K562 (cell line): ENCODE results near the gene SPIRE1. TPM values are rescaled to one million over a fixed set of nuclear protein-coding genes. Genes with fewer than 3 reads are reported as not detected.

Experiments used
- ATAC-seq: fragments of 200-7000 bp; cut with Tn5 transposase; 3 replicates; pipeline ENCODE4 v1.9.1; 2020; ENCODE audit warnings: moderate library complexity
- BruUV-seq: library from RNA; stranded (reverse); fragments of 400-500 nt; replicated peaks from 2 replicates; lab custom pipeline; 2021; lab: Mats Ljungman, UMichigan
- CTCF ChIA-PET: fragments of 300-600 bp; formaldehyde crosslinking; extraction: SDS; loops from one replicate; lab custom pipeline; 2021; ENCODE audit warnings: low intra/inter-chr PET ratio; lab: Yijun Ruan, JAX
- POLR2A ChIA-PET: fragments of 300-600, 350-650 bp; sonication (Branson Sonifier 250); formaldehyde crosslinking; extraction: SDS; loops from one replicate; lab custom pipeline; 2021; ENCODE audit warnings: antibody characterized with exemption, inconsistent platforms; lab: Yijun Ruan, JAX
- DNase-seq, 4 experiments: peaks; one replicate each; pipeline versions ENCODE4 v3.0.0 to v3.0.0-alpha.2; 2011 to 2018; ENCODE audit warnings: low spot score in 3 of 4, mixed read lengths in 3 of 4; ENCODE audit errors: extremely low read depth in 1 of 4
- FAIRE-seq: peaks from 2 replicates; lab custom pipeline; 2011; peaks lifted over from hg19 to GRCh38; lab: Jason Lieb, UNC
- H2AFZ ChIP-seq: 2 replicates; pipeline ENCODE4 v1.6.0; 2011; ENCODE audit warnings: low read depth, low read length, control low read depth, inconsistent platforms
- H3K27ac ChIP-seq: fragments of 200-600 bp; 3 replicates; pipeline ENCODE4 v1.8.0; 2011; ENCODE audit warnings: low read depth, mild to moderate bottlenecking, control low read depth, inconsistent platforms, low read length, moderate library complexity, mixed read lengths; ENCODE audit errors: extremely low read depth
- H3K27me3 ChIP-seq, 2 experiments: fragments of 300-600 bp in 1 of 2; 2 replicates in 1 of 2; 3 replicates in 1 of 2; pipeline versions ENCODE4 v1.6.0 to v1.8.0; 2011; ENCODE audit warnings: inconsistent platforms in 2 of 2, low read length in 2 of 2, mild to moderate bottlenecking in 1 of 2, mixed read lengths in 1 of 2, moderate library complexity in 1 of 2; ENCODE audit not compliant: control insufficient read depth in 2 of 2, insufficient read depth in 2 of 2
- H3K36me3 ChIP-seq: fragments of 300-600 bp; 3 replicates; pipeline ENCODE4 v1.8.0; 2011; ENCODE audit warnings: mild to moderate bottlenecking, low read length, inconsistent platforms; ENCODE audit not compliant: control insufficient read depth, insufficient read depth
- H3K4me1 ChIP-seq, 2 experiments: fragments of 200-600 bp in 1 of 2; replicated peaks in 1 of 2; 2 replicates in 1 of 2; 3 replicates in 1 of 2; pipeline versions ENCODE4 v1.5.1 to v1.8.0; 2011; ENCODE audit warnings: inconsistent platforms in 2 of 2, low read length in 2 of 2, mild to moderate bottlenecking in 1 of 2, mixed read lengths in 1 of 2, moderate library complexity in 1 of 2; ENCODE audit not compliant: control insufficient read depth in 2 of 2, insufficient read depth in 2 of 2
- H3K4me2 ChIP-seq: 2 replicates; pipeline ENCODE4 v1.6.1; 2011; ENCODE audit warnings: low read length, control low read depth, inconsistent platforms, mixed read lengths; ENCODE audit not compliant: insufficient read depth
- H3K4me3 ChIP-seq: fragments of 200-600 bp; sonication (generic), shearing (Covaris generic); 2 replicates; pipeline ENCODE4 v1.5.1; 2016; ENCODE audit warnings: control low read depth, inconsistent platforms
- H3K79me2 ChIP-seq: fragments of 200-600 bp; 3 replicates; pipeline ENCODE4 v1.8.0; 2011; ENCODE audit warnings: low read length, inconsistent platforms; ENCODE audit not compliant: control insufficient read depth, insufficient read depth
- H3K9ac ChIP-seq, 2 experiments: 2 replicates each; pipeline versions ENCODE4 v1.6.0 to v1.6.1; 2011; ENCODE audit warnings: low read depth in 2 of 2, low read length in 2 of 2, control low read depth in 1 of 2, inconsistent platforms in 1 of 2, mild to moderate bottlenecking in 1 of 2, mixed read lengths in 1 of 2; ENCODE audit not compliant: insufficient read depth in 1 of 2
- H3K9me1 ChIP-seq: one replicate; pipeline ENCODE4 v1.6.0; 2011; ENCODE audit warnings: inconsistent platforms, mild to moderate bottlenecking, low read length, moderate library complexity; ENCODE audit not compliant: control insufficient read depth, insufficient read depth
- H3K9me3 ChIP-seq: replicated peaks from 2 replicates; pipeline ENCODE4 v1.5.1; 2011; ENCODE audit warnings: low read depth, low read length, inconsistent platforms; ENCODE audit not compliant: control insufficient read depth, insufficient read depth
- H4K20me1 ChIP-seq: replicated peaks from 2 replicates; pipeline ENCODE4 v1.6.1; 2011; ENCODE audit warnings: low read length, inconsistent platforms, mixed read lengths; ENCODE audit not compliant: control insufficient read depth, insufficient read depth
- ATF7 ChIP-seq: fragments of 450-650 bp; IDR thresholded peaks from 2 replicates; pipeline ENCODE4 v1.7.1; 2014; ENCODE audit warnings: mild to moderate bottlenecking, moderate library complexity
- CREB5 ChIP-seq: fragments of 250-450 bp; sonication (Bioruptor Pico); IDR thresholded peaks from 2 replicates; pipeline ENCODE4 v1.5.0; 2020; ENCODE audit warnings: mild to moderate bottlenecking
- DMBX1 ChIP-seq: fragments of 250-450 bp; sonication (Bioruptor Pico); IDR thresholded peaks from 2 replicates; pipeline ENCODE4 v1.8.0; 2022; ENCODE audit warnings: inconsistent platforms, mild to moderate bottlenecking, moderate library complexity, borderline replicate concordance
- FIP1L1 ChIP-seq: fragments of 200-400 bp; formaldehyde crosslinking; IDR thresholded peaks from 2 replicates; pipeline ENCODE4 v1.6.1; 2018; ENCODE audit warnings: mild to moderate bottlenecking, low read depth, low read length; ENCODE audit not compliant: poor library complexity, severe bottlenecking
- GABPB2 ChIP-seq: fragments of 250-450 bp; sonication (Bioruptor Pico); conservative IDR thresholded peaks from 2 replicates; pipeline ENCODE4 v1.5.1; 2021; ENCODE audit warnings: mild to moderate bottlenecking
- HMGN3 ChIP-seq: IDR thresholded peaks from 2 replicates; pipeline ENCODE4 v1.6.1; 2011; ENCODE audit warnings: borderline replicate concordance, low read depth, mild to moderate bottlenecking, mixed read lengths, low read length; ENCODE audit not compliant: insufficient read length; ENCODE audit errors: extremely low read depth
- HNRNPLL ChIP-seq: fragments of 200-400 bp; formaldehyde crosslinking; IDR thresholded peaks from 2 replicates; pipeline ENCODE4 v1.6.1; 2017; ENCODE audit warnings: low read length, low read depth, mild to moderate bottlenecking; ENCODE audit not compliant: poor library complexity, severe bottlenecking
- NCOA4 ChIP-seq: fragments of 450-650 bp; IDR thresholded peaks from 2 replicates; pipeline ENCODE4 v1.6.1; 2018; ENCODE audit warnings: mild to moderate bottlenecking; ENCODE audit not compliant: partially characterized antibody
- NFE2L1 ChIP-seq: fragments of 450-650 bp; IDR thresholded peaks from 2 replicates; pipeline ENCODE4 v1.6.1; 2016; ENCODE audit warnings: missing genetic modification characterization, low read depth, mild to moderate bottlenecking, missing compliant biosample characterization, moderate library complexity, borderline replicate concordance
- SMARCA5 ChIP-seq: fragments of 450-650 bp; IDR thresholded peaks from 2 replicates; pipeline ENCODE4 v1.6.1; 2016
- SMARCE1 ChIP-seq: fragments of 450-650 bp; IDR thresholded peaks from 2 replicates; pipeline ENCODE4 v1.7.1; 2016; ENCODE audit warnings: mild to moderate bottlenecking
- ZFP30 ChIP-seq: fragments of 250-450 bp; sonication (Bioruptor Pico); IDR thresholded peaks from 2 replicates; pipeline ENCODE4 v1.8.0; 2022; ENCODE audit warnings: moderate library complexity, mild to moderate bottlenecking, inconsistent platforms, borderline replicate concordance
- ZNF146 ChIP-seq: IDR thresholded peaks from one replicate; pipeline ENCODE4 v1.6.1; 2018; ENCODE audit warnings: missing compliant biosample characterization; ENCODE audit not compliant: unreplicated experiment
- ZNF282 ChIP-seq: sonication (generic); formaldehyde crosslinking; IDR thresholded peaks from 2 replicates; pipeline ENCODE4 v1.8.1; 2023; ENCODE audit warnings: missing genetic modification reagents
- ZNF324 ChIP-seq: fragments of 250-450 bp; sonication (Bioruptor Pico); IDR thresholded peaks from 2 replicates; pipeline ENCODE4 v1.4.0; 2020; ENCODE audit warnings: mild to moderate bottlenecking
- ZNF561 ChIP-seq: fragments of 450-650 bp; formaldehyde crosslinking; conservative IDR thresholded peaks from 2 replicates; pipeline ENCODE4 v1.4.0; 2020; ENCODE audit warnings: mild to moderate bottlenecking, moderate library complexity
- ZZZ3 ChIP-seq: fragments of 450-650 bp; IDR thresholded peaks from 2 replicates; pipeline ENCODE4 v1.6.1; 2016; ENCODE audit warnings: antibody characterized with exemption, mild to moderate bottlenecking, moderate library complexity
- in situ Hi-C: fragments of 300-500 bp; cut with MboI; formaldehyde crosslinking; loops from 4 replicates; pipeline ENCODE4 v1.15.0; 2018; ENCODE audit warnings: inconsistent platforms, mixed read lengths
- intact Hi-C: fragments of 100-400 bp; cut with micrococcal nuclease; formaldehyde crosslinking; loops from 2 replicates; pipeline ENCODE4 v1.14.2; 2022
- polyA plus RNA-seq, 8 experiments: library from polyadenylated mRNA; depleted of rRNA in 4 of 8; stranded (reverse) in 5 of 8; unstranded in 3 of 8; fragments of >200 nt; fragmentation: Nextera tagmentation in 2 of 8; fragmentation: Illumina TruSeq in 1 of 8; extraction: Ambion mirVana in 2 of 8; extraction: Trizol in 1 of 8; gene quantifications; 2 replicates each; pipeline versions ENCODE4 v1.2.1 to v1.2.3, GENCODE V29; 2011 to 2014; ENCODE audit warnings: inconsistent platforms in 1 of 8, missing spikeins in 1 of 8
- total RNA-seq, 7 experiments: library from RNA; depleted of rRNA in 6 of 7; stranded (reverse); fragments of >200 nt in 6 of 7; fragmentation: Illumina TruSeq in 2 of 7; extraction: Trizol in 2 of 7; gene quantifications; 2 replicates each; pipeline versions ENCODE4 v1.2.1 to v1.2.3, GENCODE V29; 2011 to 2021; ENCODE audit warnings: low replicate concordance in 1 of 7
- TF ChIP-seq, protein P1 (sequence below): IDR thresholded peaks from 2 replicates; pipeline ENCODE4 v1.6.1; 2011; ENCODE audit not compliant: insufficient read length; ENCODE audit errors: extremely low read depth

Gene SPIRE1
- total and polyA plus RNA-seq, 9 of the 15 experiments (the other 6 are each of a cell fraction or from before 2014, with no cell fraction given): 2.9 to 14.0 (median 10.2) TPM

DNA sequence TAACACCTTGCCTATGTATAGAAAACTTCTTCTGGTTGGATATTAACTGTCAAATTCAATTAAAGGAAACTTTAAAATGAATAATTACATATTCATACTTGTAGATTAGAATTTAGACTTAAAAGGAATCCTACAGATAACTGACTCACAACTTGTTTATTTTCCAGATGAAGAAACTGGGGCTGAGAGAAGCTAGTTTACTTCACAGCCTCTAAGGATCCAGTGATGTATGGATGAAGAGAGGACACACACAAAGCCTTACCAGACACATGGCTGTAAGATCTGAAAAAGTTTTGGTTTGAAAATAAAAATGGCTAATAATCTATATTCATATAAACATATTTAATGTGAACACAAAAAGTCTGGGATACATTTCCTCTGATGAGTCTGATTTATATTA is 177.9 kb downstream of the SPIRE1 start:
- Histone ChIP-seq H3K9me3 (no peaks in the 10 kb centered on the region), H3K27me3 (no peaks in the 10 kb centered on the region), H3K79me2 (no peaks in the 10 kb centered on the region), H2AFZ (no peak overlapping the region), H3K36me3 (peaks cover 5% of the 10 kb centered on the region; the same call in 2 of the 3 replicates), H3K27ac (no peak overlapping the region), H3K4me3 (no peak overlapping the region), H3K9me1 (no peaks in the 10 kb centered on the region), H3K4me1 (0 out of 5 replicates have a peak, but pooled peaks cover 0 to 4% of the 10 kb centered on the region in 2 experiments), H4K20me1 (no peaks in the 10 kb centered on the region), H3K9ac (no peak overlapping the region), H3K4me2 (no peak overlapping the region)
- in situ Hi-C loops: no loop called here
- no peak for ATAC-seq
- TF ChIP-seq SMARCA5 (no peak), ATF7 (no peak), HNRNPLL (no peak), ZZZ3 (no peak), ZNF282 (CRISPR knock-in tag) (no peak), GABPB2 (no peak), ZNF324 (CRISPR knock-in tag) (no peak), NCOA4 (no peak), NFE2L1 (tag) (no peak), FIP1L1 (no peak), ZNF561 (CRISPR knock-in tag) (no peak), ZFP30 (CRISPR knock-in tag) (no peak), DMBX1 (no peak), ZNF146 (CRISPR knock-in tag) (no peak), SMARCE1 (no peak), CREB5 (no peak), HMGN3 (no peak)
- TF ChIP-seq, protein P1, sequence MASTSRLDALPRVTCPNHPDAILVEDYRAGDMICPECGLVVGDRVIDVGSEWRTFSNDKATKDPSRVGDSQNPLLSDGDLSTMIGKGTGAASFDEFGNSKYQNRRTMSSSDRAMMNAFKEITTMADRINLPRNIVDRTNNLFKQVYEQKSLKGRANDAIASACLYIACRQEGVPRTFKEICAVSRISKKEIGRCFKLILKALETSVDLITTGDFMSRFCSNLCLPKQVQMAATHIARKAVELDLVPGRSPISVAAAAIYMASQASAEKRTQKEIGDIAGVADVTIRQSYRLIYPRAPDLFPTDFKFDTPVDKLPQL: no peak
- intact Hi-C loops: loop anchor here (10.0 kb wide), 1 partner anchor 175 kb away; the partner anchor contains the start of gene SPIRE1
- no TSS peak for BruUV-seq
- ChIA-PET POLR2A (interaction anchor here (0.8 to 1.4 kb wide), 5 partner anchors 9 to 161 kb away, joined by 3 to 5 read pairs (median 3); no protein-coding TSS in a partner anchor), CTCF (no interaction called here)
- DNase-seq: no peak
- FAIRE-seq: no peak
